Skeletal muscle tissue (tissue), 4 donors: ENCODE measurements around the gene MDN1. TPM values are rescaled to one million over a fixed set of nuclear protein-coding genes. Genes with fewer than 3 reads are reported as not detected.
A peak's percentile ranks its signal among the peaks of the same experiment; 100 is the strongest.

Experiments used
- H3K27ac ChIP-seq: one replicate; pipeline ENCODE4 v1.7.0; 2013; ENCODE audit warnings: mild to moderate bottlenecking, low read depth, low read length, inconsistent platforms
- H3K27me3 ChIP-seq, 3 donors: one replicate each; pipeline ENCODE4 v1.7.0; 2013; ENCODE audit warnings: low read length in 3 of 3; ENCODE audit not compliant: control insufficient read depth in 3 of 3, insufficient read depth in 3 of 3
- H3K36me3 ChIP-seq, 3 donors: one replicate each; pipeline ENCODE4 v1.7.0; 2013; ENCODE audit warnings: low read length in 3 of 3; ENCODE audit not compliant: control insufficient read depth in 3 of 3, insufficient read depth in 3 of 3
- H3K4me1 ChIP-seq, 3 donors: one replicate each; pipeline ENCODE4 v1.7.0; 2013; ENCODE audit warnings: low read length in 3 of 3, mild to moderate bottlenecking in 3 of 3; ENCODE audit not compliant: control insufficient read depth in 3 of 3, insufficient read depth in 3 of 3
- H3K4me3 ChIP-seq, 3 donors: one replicate each; pipeline ENCODE4 v1.7.0; 2013; ENCODE audit warnings: low read length in 3 of 3
- H3K9ac ChIP-seq, 3 donors: one replicate each; pipeline ENCODE4 v1.7.0; 2013; ENCODE audit warnings: low read length in 3 of 3, mild to moderate bottlenecking in 3 of 3, moderate library complexity in 2 of 3, low read depth in 1 of 3
- H3K9me3 ChIP-seq, 3 donors: one replicate each; pipeline ENCODE4 v1.7.0; 2013; ENCODE audit warnings: low read length in 3 of 3; ENCODE audit not compliant: control insufficient read depth in 3 of 3
- total RNA-seq: library from RNA; depleted of rRNA; stranded (reverse); fragments of >200 nt; gene quantifications from one replicate; pipeline ENCODE4 v1.2.3, GENCODE V29; 2014
- donor health status: Osteomylitis.

The MDN1 gene
- total RNA-seq, 1 donor from 2014 or later: 30.8 TPM

DNA sequence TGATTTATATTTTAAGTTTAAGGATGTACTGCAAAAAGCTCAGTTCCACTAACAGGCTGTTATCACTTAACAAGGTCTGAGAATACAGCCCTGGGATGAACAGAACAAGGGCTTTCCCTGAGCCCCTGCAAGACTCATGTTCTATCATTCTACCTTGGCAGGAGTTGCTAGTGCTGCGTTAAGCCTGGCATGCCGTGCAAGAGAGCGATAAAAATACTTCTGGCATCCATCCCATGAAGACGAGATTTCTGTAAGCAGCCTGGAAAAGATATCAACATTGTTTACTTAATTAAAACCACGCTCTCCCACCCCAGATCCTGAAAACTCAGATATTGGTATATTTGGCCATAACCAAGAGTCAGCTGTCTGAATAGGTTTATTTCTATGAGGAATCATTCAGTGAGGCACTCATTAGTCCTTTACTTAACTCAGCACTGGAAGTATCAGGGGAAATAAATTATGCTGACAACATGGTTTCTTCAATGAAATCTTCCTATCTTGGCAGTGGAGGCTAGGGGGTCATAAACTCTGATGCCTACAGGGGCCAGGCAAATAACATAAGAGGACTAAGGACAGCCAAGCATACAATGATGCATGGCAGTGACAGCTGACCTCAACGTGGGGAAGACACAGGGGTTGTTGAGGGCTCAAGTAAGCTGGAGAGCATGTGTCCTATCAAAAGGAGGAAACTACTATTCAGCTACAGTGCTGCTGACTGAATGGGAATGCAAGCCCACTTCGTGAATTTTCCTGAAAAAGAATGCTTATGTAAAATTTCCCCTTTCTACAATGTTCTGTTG is 143.4 kb downstream of the MDN1 start:
- H3K27me3 ChIP-seq: no peaks in the 10 kb centered on the region
- peak overlapping the region; percentile 28 to 52 (median 35) for H3K9ac ChIP-seq
- no peaks in the 10 kb centered on the region for H3K9me3 ChIP-seq
- H3K4me3 ChIP-seq: peak overlapping the region in 1 of 3 donors; percentile 53
- peak overlapping the region; percentile 80 for H3K27ac ChIP-seq
- peaks cover 31 to 56% (median 43%) of the 10 kb centered on the region in 3 donors for H3K4me1 ChIP-seq
- peaks cover 49 to 75% (median 72%) of the 10 kb centered on the region in 3 donors for H3K36me3 ChIP-seq

GRCh38 chr6:89670935-89671565 is 148.5 kb downstream of the MDN1 start:
- H3K36me3 ChIP-seq: peaks cover 27 to 71% (median 51%) of the 10 kb centered on the region in 3 donors

GRCh38 chr6:89669002-89669401 is 150.6 kb downstream of the MDN1 start:
- H3K27ac ChIP-seq: peak overlapping the region; percentile 30
- peaks cover 19 to 62% (median 41%) of the 10 kb centered on the region in 3 donors for H3K36me3 ChIP-seq
- peaks cover 11 to 27% (median 18%) of the 10 kb centered on the region in 3 donors for H3K4me1 ChIP-seq
- H3K27me3 ChIP-seq: no peaks in the 10 kb centered on the region
- no peak overlapping the region for H3K4me3 ChIP-seq
- peak overlapping the region in 1 of 3 donors; percentile 25 for H3K9ac ChIP-seq
- no peaks in the 10 kb centered on the region for H3K9me3 ChIP-seq

More at GRCh38 chr6:89670935-89671565, 148.5 kb downstream of the MDN1 start:
- Histone ChIP-seq H3K4me1 (peaks cover 21 to 45% (median 30%) of the 10 kb centered on the region in 3 donors), H3K27me3 (no peaks in the 10 kb centered on the region), H3K27ac (peak overlapping the region; percentile 70), H3K9me3 (no peaks in the 10 kb centered on the region), H3K9ac (peak overlapping the region in 1 of 3 donors; percentile 42), H3K4me3 (peak overlapping the region in 2 of 3 donors; percentile 0 to 34)

DNA sequence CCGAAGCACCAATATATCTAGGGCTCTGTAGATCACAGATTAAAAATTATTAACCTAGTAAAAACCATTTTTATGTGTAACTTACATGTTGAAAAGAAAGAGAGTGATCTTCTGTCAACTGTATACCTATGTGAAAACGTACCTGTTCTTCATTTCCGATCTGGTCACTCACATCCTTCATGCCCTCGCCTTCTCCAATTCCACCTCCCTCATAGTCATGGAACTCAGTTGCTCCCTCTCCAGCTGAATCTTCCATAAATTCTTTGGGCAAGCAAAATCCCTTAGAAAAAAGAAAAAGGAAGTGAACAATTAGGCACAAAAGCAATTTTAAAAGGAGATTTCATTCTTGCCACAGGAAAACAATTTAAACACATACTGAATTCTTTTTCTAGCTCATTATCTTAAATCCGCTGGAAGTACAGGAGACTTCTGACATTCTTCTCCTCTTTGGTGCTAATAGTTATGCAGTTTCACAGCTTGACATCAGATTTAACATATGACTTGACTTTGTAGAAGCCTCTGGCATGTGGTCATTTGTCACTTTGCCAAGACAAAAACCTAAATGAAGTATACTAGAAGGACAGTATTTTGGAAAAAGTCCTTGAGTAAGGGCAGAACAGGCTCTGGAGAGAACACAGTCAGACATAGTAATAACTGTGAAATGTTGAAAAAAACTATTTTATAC is 151.6 kb downstream of the MDN1 start:
- Histone ChIP-seq H3K27ac (peak overlapping the region; percentile 30), H3K36me3 (peaks cover 15 to 57% (median 39%) of the 10 kb centered on the region in 3 donors), H3K4me3 (no peak overlapping the region), H3K27me3 (no peaks in the 10 kb centered on the region), H3K9me3 (no peaks in the 10 kb centered on the region), H3K9ac (no peak overlapping the region), H3K4me1 (peaks cover 11 to 26% (median 19%) of the 10 kb centered on the region in 3 donors)

GRCh38 chr6:89662659-89663223 is 156.9 kb downstream of the MDN1 start:
- H3K36me3 ChIP-seq: peaks cover 34 to 47% (median 45%) of the 10 kb centered on the region in 3 donors

DNA sequence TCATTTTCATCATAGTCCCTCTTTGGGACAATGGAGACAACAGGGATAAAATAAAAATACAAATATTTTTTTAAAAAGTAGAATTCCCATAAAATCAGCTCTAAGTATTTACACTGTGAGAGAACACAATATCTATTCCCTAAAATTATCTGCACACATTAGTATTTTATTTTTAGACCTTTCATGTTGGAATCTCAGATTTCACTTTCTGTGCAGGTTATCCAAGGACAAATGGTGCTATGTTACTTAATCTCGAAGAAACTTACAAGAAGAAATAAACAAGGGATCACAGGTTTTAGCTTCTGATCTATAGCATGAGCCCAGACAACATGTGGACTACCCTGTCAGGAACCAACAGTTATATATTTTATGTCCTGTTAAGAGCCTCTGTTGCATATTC is 158.0 kb downstream of the MDN1 start:
- Histone ChIP-seq H3K27ac (peak overlapping the region; percentile 77), H3K4me3 (peak overlapping the region; percentile 45 to 65 (median 58)), H3K27me3 (no peaks in the 10 kb centered on the region), H3K4me1 (peaks cover 8 to 17% (median 12%) of the 10 kb centered on the region in 3 donors), H3K9ac (peak overlapping the region; percentile 2 to 68 (median 12)), H3K9me3 (no peaks in the 10 kb centered on the region), H3K36me3 (peaks cover 40 to 55% (median 49%) of the 10 kb centered on the region in 3 donors)

More at GRCh38 chr6:89662659-89663223, 156.9 kb downstream of the MDN1 start:
- Histone ChIP-seq H3K9ac (no peak overlapping the region), H3K9me3 (no peaks in the 10 kb centered on the region), H3K4me3 (no peak overlapping the region), H3K27me3 (no peaks in the 10 kb centered on the region), H3K27ac (peak overlapping the region; percentile 77), H3K4me1 (peaks cover 4 to 18% (median 12%) of the 10 kb centered on the region in 3 donors)

DNA sequence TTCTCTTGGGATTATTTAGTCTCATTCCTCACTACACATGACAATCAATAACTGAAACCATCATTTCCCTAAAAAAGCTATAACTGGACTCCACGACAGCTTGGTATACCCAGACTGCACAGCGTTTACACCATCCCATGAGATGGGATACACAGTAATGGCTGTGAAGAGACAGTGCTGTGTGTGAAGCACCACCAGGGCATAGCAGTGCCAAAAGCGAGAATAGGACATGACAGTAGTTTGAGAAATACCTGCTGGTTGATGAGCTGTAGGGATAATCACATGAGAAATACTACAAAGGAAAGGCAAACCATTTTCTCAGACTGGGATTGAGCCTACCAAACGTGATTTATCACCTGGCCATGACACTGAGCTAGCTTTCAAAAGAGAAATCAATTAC is 158.6 kb downstream of the MDN1 start:
- no peaks in the 10 kb centered on the region for H3K9me3 ChIP-seq
- peak overlapping the region; percentile 77 for H3K27ac ChIP-seq
- H3K27me3 ChIP-seq: no peaks in the 10 kb centered on the region
- H3K9ac ChIP-seq: peak overlapping the region; percentile 8 to 68 (median 12)
- peaks cover 46 to 61% (median 48%) of the 10 kb centered on the region in 3 donors for H3K36me3 ChIP-seq
- H3K4me1 ChIP-seq: peaks cover 8 to 17% (median 12%) of the 10 kb centered on the region in 3 donors
- peak overlapping the region; percentile 45 to 65 (median 58) for H3K4me3 ChIP-seq

- H3K27me3 ChIP-seq: no peaks in the 10 kb centered on the region
- no peak overlapping the region for H3K27ac ChIP-seq
- H3K9me3 ChIP-seq: no peaks in the 10 kb centered on the region
- no peak overlapping the region for H3K9ac ChIP-seq
- H3K4me3 ChIP-seq: no peak overlapping the region
- peaks cover 58 to 77% (median 61%) of the 10 kb centered on the region in 3 donors for H3K36me3 ChIP-seq
- H3K4me1 ChIP-seq: peaks cover 7 to 17% (median 8%) of the 10 kb centered on the region in 3 donors
These were observed 162.0 kb downstream of the MDN1 start for GRCh38 chr6:89657445-89658158.

DNA sequence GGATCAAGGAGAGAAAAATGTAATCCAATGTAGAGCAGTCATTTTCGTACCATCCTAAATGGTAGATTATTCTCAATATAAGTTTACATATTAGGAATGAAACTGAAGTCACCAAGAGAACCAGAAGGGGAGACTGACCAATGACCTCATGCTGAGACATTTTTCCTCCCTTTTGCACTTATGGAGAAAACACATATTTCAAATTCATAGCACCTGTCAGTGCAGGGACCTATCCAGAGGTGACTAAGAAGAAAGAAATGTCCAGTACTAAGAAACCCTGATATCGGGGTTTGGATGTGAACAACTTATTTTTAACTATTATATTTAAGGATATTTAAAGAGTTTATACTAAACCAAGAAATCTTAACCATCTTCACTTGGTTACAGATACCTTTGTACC is 164.5 kb downstream of the MDN1 start:
- Histone ChIP-seq H3K36me3 (peaks cover 64 to 85% (median 68%) of the 10 kb centered on the region in 3 donors), H3K27me3 (no peaks in the 10 kb centered on the region), H3K27ac (no peak overlapping the region), H3K4me3 (no peak overlapping the region), H3K4me1 (peaks cover 0 to 4% (median 2%) of the 10 kb centered on the region in 3 donors), H3K9me3 (no peaks in the 10 kb centered on the region), H3K9ac (no peak overlapping the region)
